BLaER1 (cell line): Measurements from ENCODE around the gene GMDS.
A peak's percentile ranks its signal among the peaks of the same experiment; 100 is the strongest.

ENCODE experiments used
- H3K27ac ChIP-seq: shearing (Covaris generic); formaldehyde crosslinking; 2 replicates; pipeline ENCODE4 v1.8.1; 2022
- H3K27me3 ChIP-seq: shearing (Covaris generic); formaldehyde crosslinking; 2 replicates; pipeline ENCODE4 v1.8.1; 2022
- H3K36me3 ChIP-seq: shearing (Covaris generic); formaldehyde crosslinking; 2 replicates; pipeline ENCODE4 v1.8.1; 2022
- H3K4me1 ChIP-seq: shearing (Covaris generic); formaldehyde crosslinking; 2 replicates; pipeline ENCODE4 v1.8.1; 2022
- H3K4me2 ChIP-seq: shearing (Covaris generic); formaldehyde crosslinking; 2 replicates; pipeline ENCODE4 v1.8.1; 2022
- H3K4me3 ChIP-seq: shearing (Covaris generic); formaldehyde crosslinking; 2 replicates; pipeline ENCODE4 v1.8.1; 2022
- H3K9ac ChIP-seq: shearing (Covaris generic); formaldehyde crosslinking; 2 replicates; pipeline ENCODE4 v1.8.1; 2022
- H3K9me3 ChIP-seq: shearing (Covaris generic); formaldehyde crosslinking; 2 replicates; pipeline ENCODE4 v1.8.1; 2022
- H4K20me1 ChIP-seq: shearing (Covaris generic); formaldehyde crosslinking; 2 replicates; pipeline ENCODE4 v1.8.1; 2022
- Cebpa-rat ChIP-seq: shearing (Covaris generic); IDR thresholded peaks from 2 replicates; pipeline ENCODE4 v1.8.1; 2022

The GMDS gene

GRCh38 chr6:1654054-1654453 is 591.4 kb downstream of the GMDS start:
- Histone ChIP-seq H3K4me2 (no peak overlapping the region), H4K20me1 (no peaks in the 10 kb centered on the region), H3K27ac (no peak overlapping the region), H3K9me3 (no peaks in the 10 kb centered on the region; the same call in 1 of the 2 replicates), H3K27me3 (no peaks in the 10 kb centered on the region), H3K36me3 (no peaks in the 10 kb centered on the region), H3K9ac (no peak overlapping the region), H3K4me1 (peaks cover 21% of the 10 kb centered on the region), H3K4me3 (no peak overlapping the region)
- no peak for TF ChIP-seq Cebpa-rat

- H3K9ac ChIP-seq: no peak overlapping the region
- H3K36me3 ChIP-seq: no peaks in the 10 kb centered on the region
- H3K4me1 ChIP-seq: peaks cover 13% of the 10 kb centered on the region
- no peak overlapping the region for H3K4me3 ChIP-seq
- TF ChIP-seq Cebpa-rat: no peak
- no peak overlapping the region for H3K4me2 ChIP-seq
- H3K27ac ChIP-seq: no peak overlapping the region
- H3K27me3 ChIP-seq: no peaks in the 10 kb centered on the region
- no peaks in the 10 kb centered on the region for H4K20me1 ChIP-seq
- H3K9me3 ChIP-seq: no peaks in the 10 kb centered on the region
Observed at GRCh38 chr6:1652842-1653241, 592.6 kb downstream of the GMDS start.

- no peaks in the 10 kb centered on the region for H4K20me1 ChIP-seq
- no peaks in the 10 kb centered on the region for H3K27me3 ChIP-seq
- H3K4me2 ChIP-seq: no peak overlapping the region
- no peaks in the 10 kb centered on the region for H3K36me3 ChIP-seq
- H3K4me1 ChIP-seq: 0 out of 2 replicates have a peak, but pooled peaks cover 4% of the 10 kb centered on the region
- no peaks in the 10 kb centered on the region for H3K9me3 ChIP-seq
- TF ChIP-seq Cebpa-rat: no peak
- no peak overlapping the region for H3K4me3 ChIP-seq
- no peak overlapping the region for H3K9ac ChIP-seq
- no peak overlapping the region for H3K27ac ChIP-seq
Observed at GRCh38 chr6:1651362-1651761, 594.0 kb downstream of the GMDS start.

GRCh38 chr6:1645466-1646185 is 599.8 kb downstream of the GMDS start:
- TF ChIP-seq Cebpa-rat: no peak
- Histone ChIP-seq H3K27ac (no peak overlapping the region), H3K4me3 (no peak overlapping the region), H3K4me2 (0 out of 2 replicates have a peak overlapping the region, but pooled peaks have one; percentile 82), H3K36me3 (no peaks in the 10 kb centered on the region), H3K9ac (no peak overlapping the region), H3K27me3 (no peaks in the 10 kb centered on the region), H3K9me3 (no peaks in the 10 kb centered on the region), H3K4me1 (peaks cover 53% of the 10 kb centered on the region), H4K20me1 (no peaks in the 10 kb centered on the region)

GRCh38 chr6:1644516-1645060 is 600.8 kb downstream of the GMDS start:
- Histone ChIP-seq H3K9me3 (no peaks in the 10 kb centered on the region), H3K4me3 (no peak overlapping the region), H3K4me1 (peaks cover 63% of the 10 kb centered on the region), H3K36me3 (no peaks in the 10 kb centered on the region), H3K27me3 (no peaks in the 10 kb centered on the region), H4K20me1 (no peaks in the 10 kb centered on the region), H3K9ac (no peak overlapping the region), H3K27ac (no peak overlapping the region), H3K4me2 (peak overlapping the region; percentile 82)
- TF ChIP-seq Cebpa-rat: no peak

GRCh38 chr6:1643830-1644445 is 601.5 kb downstream of the GMDS start:
- Histone ChIP-seq H3K4me1 (peaks cover 66% of the 10 kb centered on the region), H3K27ac (peak overlapping the region; percentile 37; the same call in 1 of the 2 replicates), H3K4me2 (peak overlapping the region; percentile 82), H3K9ac (no peak overlapping the region), H4K20me1 (no peaks in the 10 kb centered on the region), H3K27me3 (no peaks in the 10 kb centered on the region), H3K36me3 (no peaks in the 10 kb centered on the region), H3K9me3 (no peaks in the 10 kb centered on the region), H3K4me3 (0 out of 2 replicates have a peak overlapping the region, but pooled peaks have one; percentile 8)
- TF ChIP-seq Cebpa-rat: no peak

- H3K27ac ChIP-seq: no peak overlapping the region; the same call in 1 of the 2 replicates
- no peaks in the 10 kb centered on the region for H4K20me1 ChIP-seq
- no peaks in the 10 kb centered on the region for H3K27me3 ChIP-seq
- no peak for TF ChIP-seq Cebpa-rat
- H3K4me2 ChIP-seq: peak overlapping the region; percentile 82
- H3K9ac ChIP-seq: no peak overlapping the region
- H3K36me3 ChIP-seq: no peaks in the 10 kb centered on the region
- no peaks in the 10 kb centered on the region for H3K9me3 ChIP-seq
- peaks cover 67% of the 10 kb centered on the region for H3K4me1 ChIP-seq
- H3K4me3 ChIP-seq: no peak overlapping the region
Observed at GRCh38 chr6:1643111-1643510, 602.3 kb downstream of the GMDS start.

- no peaks in the 10 kb centered on the region for H3K27me3 ChIP-seq
- no peaks in the 10 kb centered on the region for H4K20me1 ChIP-seq
- H3K4me3 ChIP-seq: no peak overlapping the region
- peak overlapping the region; percentile 20; the same call in 1 of the 2 replicates for H3K27ac ChIP-seq
- no peaks in the 10 kb centered on the region for H3K9me3 ChIP-seq
- TF ChIP-seq Cebpa-rat: no peak
- no peaks in the 10 kb centered on the region for H3K36me3 ChIP-seq
- H3K4me2 ChIP-seq: peak overlapping the region; percentile 76
- H3K9ac ChIP-seq: no peak overlapping the region
- H3K4me1 ChIP-seq: peaks cover 80% of the 10 kb centered on the region
Observed at GRCh38 chr6:1641343-1641885, 604.0 kb downstream of the GMDS start.

GRCh38 chr6:1640476-1640875 is 604.9 kb downstream of the GMDS start:
- Histone ChIP-seq H3K27ac (peak overlapping the region; percentile 20; the same call in 1 of the 2 replicates), H3K36me3 (no peaks in the 10 kb centered on the region), H3K9ac (no peak overlapping the region; the same call in 1 of the 2 replicates), H3K4me3 (no peak overlapping the region), H4K20me1 (no peaks in the 10 kb centered on the region), H3K27me3 (no peaks in the 10 kb centered on the region), H3K4me2 (peak overlapping the region; percentile 76), H3K9me3 (no peaks in the 10 kb centered on the region), H3K4me1 (peaks cover 89% of the 10 kb centered on the region)
- no peak for TF ChIP-seq Cebpa-rat

GRCh38 chr6:1639430-1639829 is 606.0 kb downstream of the GMDS start:
- TF ChIP-seq Cebpa-rat: no peak
- peaks cover 78% of the 10 kb centered on the region for H3K4me1 ChIP-seq
- H3K4me3 ChIP-seq: no peak overlapping the region

More at GRCh38 chr6:1639430-1639829, 606.0 kb downstream of the GMDS start:
- Histone ChIP-seq H3K27ac (no peak overlapping the region), H3K27me3 (no peaks in the 10 kb centered on the region), H3K9me3 (no peaks in the 10 kb centered on the region), H3K36me3 (no peaks in the 10 kb centered on the region), H3K4me2 (peak overlapping the region; percentile 76; the same call in 1 of the 2 replicates), H4K20me1 (no peaks in the 10 kb centered on the region), H3K9ac (no peak overlapping the region)
